H9 (cell line): ENCODE results near the gene CORO2B. TPM values are rescaled to one million over a fixed set of nuclear protein-coding genes. Genes with fewer than 3 reads are reported as not detected.

Experiments
- DNase-seq: peaks from one replicate; pipeline ENCODE4 v3.0.0-alpha.2; 2017
- H2AFZ ChIP-seq: one replicate; pipeline ENCODE4 v1.6.1; 2013; ENCODE audit warnings: mild to moderate bottlenecking, low read length, control low read depth, moderate library complexity
- H2AK5ac ChIP-seq: 2 replicates; pipeline ENCODE4 v1.6.1; 2013; ENCODE audit warnings: low read length, control low read depth, mixed read lengths; ENCODE audit not compliant: insufficient read length
- H2BK120ac ChIP-seq: one replicate; pipeline ENCODE4 v1.6.1; 2013; ENCODE audit warnings: low read depth, mild to moderate bottlenecking, low read length, control low read depth, inconsistent platforms; ENCODE audit not compliant: poor library complexity, severe bottlenecking
- H2BK12ac ChIP-seq: 2 replicates; pipeline ENCODE4 v1.6.1; 2013; ENCODE audit warnings: low read length, control low read depth, mixed read lengths, low read depth; ENCODE audit not compliant: insufficient read length
- H2BK15ac ChIP-seq: 2 replicates; pipeline ENCODE4 v1.6.1; 2013; ENCODE audit warnings: low read depth, low read length, control low read depth
- H2BK20ac ChIP-seq: one replicate; pipeline ENCODE4 v1.6.1; 2013; ENCODE audit warnings: low read depth, mild to moderate bottlenecking, low read length, control low read depth, inconsistent platforms; ENCODE audit not compliant: poor library complexity, severe bottlenecking
- H2BK5ac ChIP-seq: 2 replicates; pipeline ENCODE4 v1.6.1; 2013; ENCODE audit warnings: low read length, control low read depth, mixed read lengths; ENCODE audit not compliant: insufficient read length
- H3K14ac ChIP-seq: 2 replicates; pipeline ENCODE4 v1.6.1; 2013; ENCODE audit warnings: low read length, control low read depth; ENCODE audit not compliant: insufficient read depth
- H3K18ac ChIP-seq: 2 replicates; pipeline ENCODE4 v1.6.1; 2013; ENCODE audit warnings: low read depth, mild to moderate bottlenecking, mixed read lengths, low read length, control low read depth; ENCODE audit not compliant: insufficient read length
- H3K23ac ChIP-seq: 2 replicates; pipeline ENCODE4 v1.6.1; 2013; ENCODE audit warnings: low read length, control low read depth, mixed read lengths, low read depth; ENCODE audit not compliant: insufficient read length
- H3K23me2 ChIP-seq: 2 replicates; pipeline ENCODE4 v1.6.1; 2013; ENCODE audit warnings: low read depth, mild to moderate bottlenecking, mixed read lengths, low read length, control low read depth; ENCODE audit not compliant: insufficient read length, poor library complexity, severe bottlenecking
- H3K27ac ChIP-seq: 2 replicates; pipeline ENCODE4 v1.5.1; 2013; ENCODE audit warnings: low read length, control low read depth, mixed read lengths, low read depth; ENCODE audit not compliant: insufficient read length
- H3K27me3 ChIP-seq: 2 replicates; pipeline ENCODE4 v1.6.1; 2013; ENCODE audit warnings: low read length, control low read depth, inconsistent platforms; ENCODE audit not compliant: insufficient read depth
- H3K4ac ChIP-seq: 2 replicates; pipeline ENCODE4 v1.6.1; 2013; ENCODE audit warnings: low read depth, mild to moderate bottlenecking, control low read depth, inconsistent platforms, low read length, moderate library complexity
- H3K4me1 ChIP-seq: 2 replicates; pipeline ENCODE4 v1.6.1; 2013; ENCODE audit warnings: low read length, control low read depth, inconsistent platforms; ENCODE audit not compliant: insufficient read depth
- H3K4me2 ChIP-seq: 2 replicates; pipeline ENCODE4 v1.6.1; 2013; ENCODE audit warnings: low read length, control low read depth, mixed read lengths; ENCODE audit not compliant: insufficient read length, insufficient read depth
- H3K56ac ChIP-seq: 2 replicates; pipeline ENCODE4 v1.6.1; 2013; ENCODE audit warnings: low read depth, mild to moderate bottlenecking, mixed read lengths, low read length, control low read depth; ENCODE audit not compliant: insufficient read length
- H3K79me1 ChIP-seq: 2 replicates; pipeline ENCODE4 v1.6.1; 2013; ENCODE audit warnings: low read depth, mild to moderate bottlenecking, moderate library complexity, low read length, control low read depth, inconsistent platforms; ENCODE audit not compliant: insufficient read depth, poor library complexity, severe bottlenecking
- H3K79me2 ChIP-seq: 2 replicates; pipeline ENCODE4 v1.6.1; 2013; ENCODE audit warnings: low read length, control low read depth, inconsistent platforms; ENCODE audit not compliant: insufficient read depth
- H3K9ac ChIP-seq: 2 replicates; pipeline ENCODE4 v1.6.1; 2013; ENCODE audit warnings: low read length, control low read depth, mixed read lengths; ENCODE audit not compliant: insufficient read length; ENCODE audit errors: extremely low read depth
- H3K9me3 ChIP-seq: one replicate; pipeline ENCODE4 v1.6.1; 2013; ENCODE audit warnings: low read depth, low read length, inconsistent platforms; ENCODE audit not compliant: control insufficient read depth
- H3T11ph ChIP-seq: one replicate; pipeline ENCODE4 v1.6.1; 2013; ENCODE audit warnings: mild to moderate bottlenecking, low read length, control low read depth, inconsistent platforms
- H4K20me1 ChIP-seq: one replicate; pipeline ENCODE4 v1.6.1; 2013; ENCODE audit not compliant: control insufficient read depth, insufficient read length, insufficient read depth
- H4K5ac ChIP-seq: 2 replicates; pipeline ENCODE4 v1.6.1; 2013; ENCODE audit warnings: low read depth, mild to moderate bottlenecking, mixed read lengths, low read length, control low read depth; ENCODE audit not compliant: insufficient read length
- H4K8ac ChIP-seq: replicated peaks from 2 replicates; pipeline ENCODE4 v1.6.1; 2013; ENCODE audit warnings: low read length, control low read depth, mixed read lengths, low read depth; ENCODE audit not compliant: insufficient read length
- H4K91ac ChIP-seq: 2 replicates; pipeline ENCODE4 v1.6.1; 2013; ENCODE audit warnings: low read depth, mild to moderate bottlenecking, moderate library complexity, mixed read lengths, low read length, control low read depth; ENCODE audit not compliant: insufficient read length
- H3K27ac Mint-ChIP-seq, 3 experiments: 2 replicates in 2 of 3; 3 replicates in 1 of 3; pipeline ENCODE4 v1.8.0; 2020 to 2021; ENCODE audit warnings: mixed read lengths in 3 of 3, mild to moderate bottlenecking in 1 of 3, moderate library complexity in 1 of 3
- H3K27me3 Mint-ChIP-seq: 2 replicates; pipeline ENCODE4 v1.8.0; 2021; ENCODE audit warnings: low read depth, mild to moderate bottlenecking, moderate library complexity, mixed read lengths
- H3K36me3 Mint-ChIP-seq, 3 experiments: 2 replicates in 2 of 3; 3 replicates in 1 of 3; pipeline ENCODE4 v1.8.0; 2020 to 2021; ENCODE audit warnings: low read depth in 3 of 3, mixed read lengths in 3 of 3; ENCODE audit not compliant: insufficient read depth in 1 of 3
- H3K4me1 Mint-ChIP-seq, 2 experiments: 2 replicates each; pipeline ENCODE4 v1.8.0; 2020; ENCODE audit warnings: mixed read lengths in 2 of 2
- H3K4me3 Mint-ChIP-seq, 2 experiments: 2 replicates in 1 of 2; 3 replicates in 1 of 2; pipeline ENCODE4 v1.8.0; 2020 to 2021; ENCODE audit warnings: mild to moderate bottlenecking in 2 of 2, mixed read lengths in 2 of 2, moderate library complexity in 1 of 2
- H3K9me3 Mint-ChIP-seq, 2 experiments: 2 replicates in 1 of 2; 3 replicates in 1 of 2; pipeline ENCODE4 v1.8.0; 2020; ENCODE audit warnings: mild to moderate bottlenecking in 2 of 2, mixed read lengths in 2 of 2, moderate library complexity in 1 of 2
- WGBS: extraction: QIAGEN DNeasy Blood & Tissue Kit; methylation state at CpG from one replicate; pipeline ENCODE4 v1.1.7; 2013; ENCODE audit warnings: missing lambda C conversion rate, low lambda C conversion rate, mixed read lengths; ENCODE audit not compliant: insufficient read length; ENCODE audit errors: extremely low coverage; 5-methylcytosine and 5-hydroxymethylcytosine counted together
- total RNA-seq: library from RNA; stranded (reverse); gene quantifications from 2 replicates; pipeline ENCODE4 v1.2.1, GENCODE V29; 2021
- TF ChIP-seq, protein P1 (sequence below): fragments of 200-600 bp; sonication (generic); conservative IDR thresholded peaks from 3 replicates; pipeline ENCODE4 v1.8.0; 2021; ENCODE audit warnings: antibody characterized with exemption, mild to moderate bottlenecking

The CORO2B gene
- total RNA-seq, 1 experiment from 2014 or later: 3.1 TPM

- no peak overlapping the region for H4K5ac ChIP-seq
- H3K27me3 ChIP-seq: no peaks in the 10 kb centered on the region; the same call in 1 of the 2 replicates
- H3K23ac ChIP-seq: no peak overlapping the region
- H3K23me2 ChIP-seq: no peaks in the 10 kb centered on the region
- H2BK5ac ChIP-seq: no peak overlapping the region
- no peaks in the 10 kb centered on the region for H3K9me3 ChIP-seq
- no peaks in the 10 kb centered on the region for H3K79me1 ChIP-seq
- H3K14ac ChIP-seq: no peak overlapping the region; the same call in 1 of the 2 replicates
- TF ChIP-seq, protein P1, sequence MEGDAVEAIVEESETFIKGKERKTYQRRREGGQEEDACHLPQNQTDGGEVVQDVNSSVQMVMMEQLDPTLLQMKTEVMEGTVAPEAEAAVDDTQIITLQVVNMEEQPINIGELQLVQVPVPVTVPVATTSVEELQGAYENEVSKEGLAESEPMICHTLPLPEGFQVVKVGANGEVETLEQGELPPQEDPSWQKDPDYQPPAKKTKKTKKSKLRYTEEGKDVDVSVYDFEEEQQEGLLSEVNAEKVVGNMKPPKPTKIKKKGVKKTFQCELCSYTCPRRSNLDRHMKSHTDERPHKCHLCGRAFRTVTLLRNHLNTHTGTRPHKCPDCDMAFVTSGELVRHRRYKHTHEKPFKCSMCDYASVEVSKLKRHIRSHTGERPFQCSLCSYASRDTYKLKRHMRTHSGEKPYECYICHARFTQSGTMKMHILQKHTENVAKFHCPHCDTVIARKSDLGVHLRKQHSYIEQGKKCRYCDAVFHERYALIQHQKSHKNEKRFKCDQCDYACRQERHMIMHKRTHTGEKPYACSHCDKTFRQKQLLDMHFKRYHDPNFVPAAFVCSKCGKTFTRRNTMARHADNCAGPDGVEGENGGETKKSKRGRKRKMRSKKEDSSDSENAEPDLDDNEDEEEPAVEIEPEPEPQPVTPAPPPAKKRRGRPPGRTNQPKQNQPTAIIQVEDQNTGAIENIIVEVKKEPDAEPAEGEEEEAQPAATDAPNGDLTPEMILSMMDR: no peak
- H3T11ph ChIP-seq: no peak overlapping the region
- no peak overlapping the region for H3K56ac ChIP-seq
- H2AK5ac ChIP-seq: no peak overlapping the region
- H2BK20ac ChIP-seq: no peak overlapping the region
- H4K91ac ChIP-seq: no peak overlapping the region
- Mint-ChIP-seq H3K27ac (no peak overlapping the region; a peak in 1 of 7 replicates), H3K9me3 (peaks cover 3% of the 10 kb centered on the region in 2 experiments; a peak in 3 of 5 replicates), H3K27me3 (peaks cover 9% of the 10 kb centered on the region), H3K4me3 (no peak overlapping the region), H3K4me1 (peaks cover 35 to 50% of the 10 kb centered on the region in 2 experiments), H3K36me3 (no peaks in the 10 kb centered on the region)
- H2AFZ ChIP-seq: no peak overlapping the region
- H4K20me1 ChIP-seq: no peaks in the 10 kb centered on the region
- H3K9ac ChIP-seq: no peak overlapping the region
- H3K4ac ChIP-seq: no peak overlapping the region
- no peak overlapping the region for H2BK15ac ChIP-seq
- no CpG with 5 or more reads among the region's 4 CpGs for WGBS
- no peak overlapping the region for H3K18ac ChIP-seq
- H3K27ac ChIP-seq: no peak overlapping the region
- H3K4me1 ChIP-seq: peaks cover 12% of the 10 kb centered on the region; the same call in 1 of the 2 replicates
- H4K8ac ChIP-seq: no peak overlapping the region
- no peak overlapping the region for H2BK12ac ChIP-seq
- no peak overlapping the region for H2BK120ac ChIP-seq
- H3K79me2 ChIP-seq: no peaks in the 10 kb centered on the region
- no peak overlapping the region for H3K4me2 ChIP-seq
- no peak for DNase-seq
Measured at GRCh38 chr15:68565726-68566125, 13.1 kb upstream of the CORO2B start.
